Suprapubic skin (tissue), 4 donors: ENCODE measurements around the gene PLXDC2.

Source experiments
- EP300 ChIP-seq: sonication (generic); formaldehyde crosslinking; IDR thresholded peaks from one replicate; pipeline ENCODE4 v1.6.1; 2017; ENCODE audit warnings: antibody characterized with exemption
- POLR2A ChIP-seq, 2 donors: fragments of 450-650 bp; IDR thresholded peaks; one replicate each; pipeline ENCODE4 v1.6.1; 2017; ENCODE audit warnings: antibody characterized with exemption in 2 of 2, mild to moderate bottlenecking in 2 of 2, moderate library complexity in 2 of 2
- POLR2AphosphoS5 ChIP-seq, 3 donors: sonication (generic); formaldehyde crosslinking; IDR thresholded peaks; one replicate each; pipeline ENCODE4 v1.6.1; 2017; ENCODE audit warnings: antibody characterized with exemption in 3 of 3
- TF ChIP-seq, protein P1 (sequence below), 2 donors: fragments of 200-600 bp in 1 of 2; fragments of 450-650 bp in 1 of 2; sonication (generic) in 1 of 2; IDR thresholded peaks; one replicate each; pipeline ENCODE4 v1.5.1; 2016 to 2019; ENCODE audit warnings: antibody characterized with exemption in 2 of 2, mild to moderate bottlenecking in 1 of 2, moderate library complexity in 1 of 2

GRCh38 chr10:20234579-20234978 is 418.3 kb downstream of the PLXDC2 start:
- TF ChIP-seq, protein P1, sequence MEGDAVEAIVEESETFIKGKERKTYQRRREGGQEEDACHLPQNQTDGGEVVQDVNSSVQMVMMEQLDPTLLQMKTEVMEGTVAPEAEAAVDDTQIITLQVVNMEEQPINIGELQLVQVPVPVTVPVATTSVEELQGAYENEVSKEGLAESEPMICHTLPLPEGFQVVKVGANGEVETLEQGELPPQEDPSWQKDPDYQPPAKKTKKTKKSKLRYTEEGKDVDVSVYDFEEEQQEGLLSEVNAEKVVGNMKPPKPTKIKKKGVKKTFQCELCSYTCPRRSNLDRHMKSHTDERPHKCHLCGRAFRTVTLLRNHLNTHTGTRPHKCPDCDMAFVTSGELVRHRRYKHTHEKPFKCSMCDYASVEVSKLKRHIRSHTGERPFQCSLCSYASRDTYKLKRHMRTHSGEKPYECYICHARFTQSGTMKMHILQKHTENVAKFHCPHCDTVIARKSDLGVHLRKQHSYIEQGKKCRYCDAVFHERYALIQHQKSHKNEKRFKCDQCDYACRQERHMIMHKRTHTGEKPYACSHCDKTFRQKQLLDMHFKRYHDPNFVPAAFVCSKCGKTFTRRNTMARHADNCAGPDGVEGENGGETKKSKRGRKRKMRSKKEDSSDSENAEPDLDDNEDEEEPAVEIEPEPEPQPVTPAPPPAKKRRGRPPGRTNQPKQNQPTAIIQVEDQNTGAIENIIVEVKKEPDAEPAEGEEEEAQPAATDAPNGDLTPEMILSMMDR (IDR thresholded peaks at IDR 0.05): no peak
- TF ChIP-seq POLR2AphosphoS5 (IDR thresholded peaks at IDR 0.05) (no peak), EP300 (no peak), POLR2A (IDR thresholded peaks at IDR 0.05) (no peak)
